AG04450 (cell line): ENCODE measurements around the gene HLA-F. TPM values are rescaled to one million over a fixed set of nuclear protein-coding genes. Genes with fewer than 3 reads are reported as not detected.

Experiments used
- CTCF ChIA-PET: fragments of 300-600, 350-600 bp; formaldehyde crosslinking; extraction: SDS; loops from one replicate; lab custom pipeline; 2022; ENCODE audit warnings: antibody characterized with exemption, inconsistent platforms; lab: Charles Lee
- POLR2A ChIA-PET: fragments of 350-600 bp; formaldehyde crosslinking; extraction: SDS; loops from one replicate; lab custom pipeline; 2021; ENCODE audit warnings: antibody characterized with exemption, inconsistent platforms; lab: Yijun Ruan, JAX
- DNase-seq: peaks from one replicate; pipeline ENCODE4 v3.0.0-alpha.2; 2011; ENCODE audit warnings: low read depth, low spot score
- H3K27ac ChIP-seq: one replicate; pipeline ENCODE4 v1.5.1; 2012; ENCODE audit warnings: low read depth, low read length, control low read depth
- H3K27me3 ChIP-seq: one replicate; pipeline ENCODE4 v1.6.0; 2012; ENCODE audit warnings: low read length; ENCODE audit not compliant: control insufficient read depth, insufficient read depth
- H3K4me3 ChIP-seq: 2 replicates; pipeline ENCODE4 v1.5.1; 2011; ENCODE audit warnings: mild to moderate bottlenecking, low read depth, low read length, control low read depth
- H3K9me3 ChIP-seq: 2 replicates; pipeline ENCODE4 v1.5.1; 2012; ENCODE audit warnings: low read length; ENCODE audit not compliant: control insufficient read depth, insufficient read depth
- polyA plus RNA-seq: library from polyadenylated mRNA; depleted of rRNA; stranded (reverse); fragments of >200 nt; gene quantifications from 2 replicates; pipeline ENCODE4 v1.2.3, GENCODE V29; 2011
- TF ChIP-seq, protein P1 (sequence below): IDR thresholded peaks from 2 replicates; pipeline ENCODE4 v1.5.1; 2011; ENCODE audit warnings: low read depth, low read length, control low read depth, inconsistent platforms

The HLA-F gene
- polyA plus RNA-seq, 1 experiment: 0.12 TPM

DNA sequence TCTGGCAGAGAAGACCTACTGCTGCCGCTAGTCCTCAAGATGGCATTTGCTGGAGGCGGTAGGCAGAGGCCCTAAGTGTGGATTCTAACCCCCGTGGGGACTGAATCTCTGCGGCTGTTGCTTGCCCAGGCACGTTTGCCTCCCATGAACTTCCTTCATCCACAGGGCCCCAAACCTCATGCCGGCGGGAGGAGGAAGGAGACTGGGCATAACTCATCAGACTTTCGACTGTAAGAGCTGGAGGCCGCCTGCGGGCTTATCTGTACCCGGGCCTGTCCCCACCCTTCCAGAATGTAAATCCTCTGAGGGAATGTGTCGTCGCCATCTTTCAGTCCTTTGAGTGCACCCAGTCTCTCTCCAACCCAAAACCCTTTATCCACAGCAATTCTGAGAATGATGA, 43.3 kb upstream of the HLA-F start:
- DNase-seq: no peak
- Histone ChIP-seq H3K27ac (no peak overlapping the region), H3K27me3 (peaks cover 2% of the 10 kb centered on the region), H3K4me3 (no peak overlapping the region), H3K9me3 (peaks cover 11% of the 10 kb centered on the region)
- TF ChIP-seq, protein P1, sequence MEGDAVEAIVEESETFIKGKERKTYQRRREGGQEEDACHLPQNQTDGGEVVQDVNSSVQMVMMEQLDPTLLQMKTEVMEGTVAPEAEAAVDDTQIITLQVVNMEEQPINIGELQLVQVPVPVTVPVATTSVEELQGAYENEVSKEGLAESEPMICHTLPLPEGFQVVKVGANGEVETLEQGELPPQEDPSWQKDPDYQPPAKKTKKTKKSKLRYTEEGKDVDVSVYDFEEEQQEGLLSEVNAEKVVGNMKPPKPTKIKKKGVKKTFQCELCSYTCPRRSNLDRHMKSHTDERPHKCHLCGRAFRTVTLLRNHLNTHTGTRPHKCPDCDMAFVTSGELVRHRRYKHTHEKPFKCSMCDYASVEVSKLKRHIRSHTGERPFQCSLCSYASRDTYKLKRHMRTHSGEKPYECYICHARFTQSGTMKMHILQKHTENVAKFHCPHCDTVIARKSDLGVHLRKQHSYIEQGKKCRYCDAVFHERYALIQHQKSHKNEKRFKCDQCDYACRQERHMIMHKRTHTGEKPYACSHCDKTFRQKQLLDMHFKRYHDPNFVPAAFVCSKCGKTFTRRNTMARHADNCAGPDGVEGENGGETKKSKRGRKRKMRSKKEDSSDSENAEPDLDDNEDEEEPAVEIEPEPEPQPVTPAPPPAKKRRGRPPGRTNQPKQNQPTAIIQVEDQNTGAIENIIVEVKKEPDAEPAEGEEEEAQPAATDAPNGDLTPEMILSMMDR: no peak
- ChIA-PET POLR2A (no interaction called here), CTCF (no interaction called here)

DNA sequence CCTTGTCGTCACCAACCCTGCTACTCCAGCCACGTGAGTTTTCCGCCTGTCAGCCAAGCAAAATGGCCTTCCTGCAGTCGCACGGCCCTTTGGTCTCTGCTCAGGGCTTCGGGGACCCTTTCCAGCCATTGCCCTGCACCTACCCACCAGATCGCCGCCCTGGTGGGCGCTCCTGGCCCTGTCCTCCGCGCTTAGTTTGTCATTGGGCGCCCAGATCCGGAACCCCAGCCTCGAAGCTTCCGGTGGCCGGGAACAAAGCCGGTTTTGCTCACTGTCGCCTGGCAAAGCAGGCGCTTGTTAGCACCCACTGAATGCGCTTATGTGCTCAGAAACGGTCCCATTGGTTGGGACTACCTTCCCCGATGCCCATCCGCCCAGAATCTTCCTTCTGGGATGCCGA, 42.8 kb upstream of the HLA-F start:
- Histone ChIP-seq H3K9me3 (peaks cover 11% of the 10 kb centered on the region), H3K4me3 (no peak overlapping the region), H3K27ac (no peak overlapping the region), H3K27me3 (peaks cover 2% of the 10 kb centered on the region)
- TF ChIP-seq, protein P1: no peak
- CTCF ChIA-PET: no interaction called here
- POLR2A ChIA-PET: no interaction called here
- no peak for DNase-seq

DNA sequence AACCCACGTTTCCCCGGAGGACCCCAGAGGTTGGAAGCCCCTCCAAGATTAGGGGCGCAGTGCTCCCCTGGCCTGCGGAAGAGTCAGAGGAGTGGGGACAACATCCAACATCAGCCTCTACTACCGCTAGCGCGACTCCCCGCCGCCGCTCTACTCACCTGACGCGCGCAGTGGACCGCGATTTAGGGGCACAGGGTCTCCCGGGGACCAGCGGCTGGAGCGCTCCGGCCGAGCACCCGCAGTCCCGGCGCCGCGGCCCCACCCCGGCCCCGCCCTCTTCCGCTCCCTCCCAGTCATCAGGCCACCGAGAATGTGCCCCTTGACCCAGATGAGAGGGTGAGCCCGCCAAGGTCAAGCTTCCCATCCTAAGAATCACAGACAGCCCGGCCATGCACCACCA, 42.3 kb upstream of the HLA-F start, which contains the start of gene ZFP57:
Gene ZFP57, minus strand, starts transcription at position 249 of the 400 bp plus-strand sequence. CDS start 4,149 bp downstream, outside the sequence.
- TF ChIP-seq, protein P1: no peak
- POLR2A ChIA-PET: no interaction called here
- CTCF ChIA-PET: interaction anchor here (0.7 kb wide), 1 partner anchor 450 kb away, joined by 4 read pairs; no protein-coding TSS in a partner anchor
- Histone ChIP-seq H3K27me3 (peaks cover 2% of the 10 kb centered on the region), H3K9me3 (peaks cover 11% of the 10 kb centered on the region), H3K4me3 (no peak within 1 kb of the TSS), H3K27ac (no peak within 1 kb of the TSS)
- no peak for DNase-seq

DNA sequence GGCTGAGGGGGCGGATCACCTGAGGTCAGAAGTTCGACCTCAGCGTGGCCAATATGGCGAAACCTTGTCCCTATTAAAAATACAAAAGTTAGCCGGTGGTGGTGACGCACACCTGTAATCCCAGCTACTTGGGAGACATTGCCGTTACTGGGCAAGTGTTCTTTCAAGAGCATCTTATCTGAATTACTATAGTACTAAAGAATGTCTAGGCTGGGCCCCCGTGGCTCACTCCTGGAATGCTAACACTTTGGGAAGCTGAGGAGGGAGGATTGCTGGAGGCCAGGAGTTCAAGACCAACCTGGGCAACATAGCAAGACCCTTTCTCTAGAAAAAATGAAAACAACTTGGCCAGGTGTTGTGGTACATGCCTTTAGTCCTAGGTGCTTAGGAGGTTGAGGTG, 41.4 kb upstream of the HLA-F start:
- CTCF ChIA-PET: interaction anchor here (0.7 to 1.2 kb wide), 3 partner anchors 28 to 1039 kb away, joined by 3 to 12 read pairs (median 6); no protein-coding TSS in a partner anchor
- H3K4me3 ChIP-seq: no peak overlapping the region
- peaks cover 11% of the 10 kb centered on the region for H3K9me3 ChIP-seq
- POLR2A ChIA-PET: no interaction called here
- H3K27me3 ChIP-seq: peaks cover 2% of the 10 kb centered on the region
- no peak overlapping the region for H3K27ac ChIP-seq
- TF ChIP-seq, protein P1: no peak
- no peak for DNase-seq

DNA sequence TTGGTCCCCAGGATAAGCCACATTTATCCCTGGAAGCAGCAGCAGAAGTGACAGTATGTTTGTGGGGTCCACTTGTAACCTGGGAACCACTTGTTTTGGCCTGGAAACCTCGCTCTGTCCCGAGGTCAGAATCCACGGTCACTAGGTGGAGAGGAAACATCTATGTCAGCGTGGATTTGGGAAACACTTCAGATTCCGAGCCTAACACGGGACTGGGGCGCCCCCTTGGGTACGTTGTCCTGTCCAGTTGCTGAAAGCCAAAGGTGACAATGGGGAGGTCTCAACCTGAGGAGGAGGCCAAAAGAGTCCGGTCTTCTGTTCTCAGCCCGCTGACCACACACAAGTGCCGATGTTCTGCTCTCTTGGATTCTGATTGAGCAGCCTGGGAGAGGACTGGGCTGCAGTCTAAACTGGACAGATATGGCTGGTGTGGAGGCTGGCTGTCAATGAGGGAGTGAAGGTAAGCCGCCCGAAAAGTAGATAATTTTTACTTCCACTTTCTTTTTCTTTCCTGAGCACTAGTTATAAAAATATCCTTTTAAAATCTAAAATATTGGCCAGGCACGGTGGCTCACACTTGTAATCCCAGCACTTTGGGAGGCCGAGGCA, 37.4 kb upstream of the HLA-F start:
- Histone ChIP-seq H3K27ac (no peak overlapping the region), H3K9me3 (peaks cover under 1% of the 10 kb centered on the region; the same call in 1 of the 2 replicates), H3K4me3 (no peak overlapping the region), H3K27me3 (peaks cover 2% of the 10 kb centered on the region)
- ChIA-PET POLR2A (no interaction called here), CTCF (no interaction called here)
- no peak for DNase-seq
- TF ChIP-seq, protein P1: no peak
